Choroid plexus epithelial cell (primary cell): ENCODE data around the gene C17orf114.

Experiments used
- DNase-seq: peaks from one replicate; pipeline ENCODE4 v3.0.0-alpha.2; 2010; ENCODE audit warnings: low read depth
- H3K4me3 ChIP-seq: 2 replicates; pipeline ENCODE4 v1.5.1; 2011; ENCODE audit warnings: low read depth, mild to moderate bottlenecking, control low read depth, low read length, moderate library complexity
- CTCF ChIP-seq: conservative IDR thresholded peaks from 2 replicates; pipeline ENCODE4 v1.5.1; 2011; ENCODE audit warnings: low read depth, mild to moderate bottlenecking, control low read depth, inconsistent platforms, low read length, moderate library complexity

Gene C17orf114

GRCh38 chr17:4777969-4778760 is 24.0 kb downstream of the C17orf114 start:
- DNase-seq = peak; percentile 32
- H3K4me3 ChIP-seq = no peak overlapping the region
- TF ChIP-seq CTCF = no peak

- no peak for TF ChIP-seq CTCF
- no peak overlapping the region for H3K4me3 ChIP-seq
- no peak for DNase-seq
Observed at GRCh38 chr17:4772235-4772613, 29.9 kb downstream of the C17orf114 start.

- no peak within 1 kb of the TSS for H3K4me3 ChIP-seq
- TF ChIP-seq CTCF = no peak
- DNase-seq = no peak
Observed at GRCh38 chr17:4771519-4772234, 30.5 kb downstream of the C17orf114 start, which contains the start of gene TM4SF5. TSS of gene TM4SF5 (plus strand) at chr17:4771886. CDS start at chr17:4771923, 37 bp downstream.

GRCh38 chr17:4769628-4770027 is 32.5 kb downstream of the C17orf114 start:
- no peak for DNase-seq

GRCh38 chr17:4768298-4768697 is 33.8 kb downstream of the C17orf114 start:
- TF ChIP-seq CTCF = no peak
- H3K4me3 ChIP-seq = no peak overlapping the region
- no peak for DNase-seq

More at GRCh38 chr17:4769628-4770027, 32.5 kb downstream of the C17orf114 start:
- no peak for TF ChIP-seq CTCF
- no peak overlapping the region for H3K4me3 ChIP-seq

- DNase-seq = no peak
- no peak overlapping the region for H3K4me3 ChIP-seq
- no peak for TF ChIP-seq CTCF
Observed at GRCh38 chr17:4766723-4767122, 35.4 kb downstream of the C17orf114 start.
